Effector memory CD4-positive, alpha-beta T cell (primary cell): ENCODE results near the gene DMRTA2.
"Not testable (repeated sequence)": the region's sequence is repeated elsewhere in the genome, so short reads cannot be mapped to it uniquely, and the experiment has no call there.

Experiments used
- DNase-seq, 3 donors: peaks; one replicate each; pipeline ENCODE4 v3.0.0-alpha.2; 2020
- H3K27ac ChIP-seq: 2 replicates; pipeline ENCODE4 v1.7.0; 2013; ENCODE audit warnings: mild to moderate bottlenecking, low read length, moderate library complexity; ENCODE audit not compliant: insufficient read depth, poor library complexity, severe bottlenecking
- H3K27me3 ChIP-seq: replicated peaks from 2 replicates; pipeline ENCODE4 v1.7.0; 2013; ENCODE audit warnings: mild to moderate bottlenecking, low read length; ENCODE audit not compliant: insufficient read depth, control insufficient read depth, poor library complexity, severe bottlenecking
- H3K36me3 ChIP-seq: 2 replicates; pipeline ENCODE4 v1.7.0; 2013; ENCODE audit warnings: mild to moderate bottlenecking, low read length, moderate library complexity; ENCODE audit not compliant: control insufficient read depth, insufficient read depth
- H3K4me1 ChIP-seq: 2 replicates; pipeline ENCODE4 v1.7.0; 2013; ENCODE audit warnings: low read length, mild to moderate bottlenecking; ENCODE audit not compliant: control insufficient read depth, insufficient read depth, poor library complexity, severe bottlenecking
- H3K4me3 ChIP-seq: 2 replicates; pipeline ENCODE4 v1.7.0; 2013; ENCODE audit warnings: low read length, low read depth, mild to moderate bottlenecking; ENCODE audit not compliant: insufficient read depth, poor library complexity, severe bottlenecking
- H3K9me3 ChIP-seq: 2 replicates; pipeline ENCODE4 v1.7.0; 2013; ENCODE audit warnings: mild to moderate bottlenecking, low read length, moderate library complexity; ENCODE audit not compliant: control insufficient read depth

DMRTA2 gene

DNA sequence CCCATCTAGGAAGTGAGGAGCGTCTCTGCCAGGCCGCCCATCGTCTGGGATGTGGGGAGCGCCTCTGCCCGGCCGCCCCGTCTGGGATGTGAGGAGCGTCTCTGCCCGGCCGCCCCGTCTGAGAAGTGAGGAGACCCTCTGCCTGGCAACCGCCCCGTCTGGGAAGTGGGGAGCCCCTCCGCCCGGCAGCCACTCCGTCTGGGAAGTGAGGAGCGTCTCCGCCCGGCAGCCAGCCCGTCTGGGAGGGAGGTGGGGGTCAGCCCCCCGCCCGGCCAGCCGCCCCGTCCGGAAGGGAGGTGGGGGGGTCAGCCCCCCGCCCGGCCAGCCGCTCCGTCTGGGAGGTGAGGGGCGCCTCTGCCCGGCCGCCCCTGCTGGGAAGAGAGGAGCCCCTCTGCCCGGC is 41.7 kb downstream of the DMRTA2 start:
- not testable (repeated sequence) for H3K4me3 ChIP-seq, H3K27me3 ChIP-seq, DNase-seq, H3K9me3 ChIP-seq, H3K27ac ChIP-seq, H3K4me1 ChIP-seq, H3K36me3 ChIP-seq

DNA sequence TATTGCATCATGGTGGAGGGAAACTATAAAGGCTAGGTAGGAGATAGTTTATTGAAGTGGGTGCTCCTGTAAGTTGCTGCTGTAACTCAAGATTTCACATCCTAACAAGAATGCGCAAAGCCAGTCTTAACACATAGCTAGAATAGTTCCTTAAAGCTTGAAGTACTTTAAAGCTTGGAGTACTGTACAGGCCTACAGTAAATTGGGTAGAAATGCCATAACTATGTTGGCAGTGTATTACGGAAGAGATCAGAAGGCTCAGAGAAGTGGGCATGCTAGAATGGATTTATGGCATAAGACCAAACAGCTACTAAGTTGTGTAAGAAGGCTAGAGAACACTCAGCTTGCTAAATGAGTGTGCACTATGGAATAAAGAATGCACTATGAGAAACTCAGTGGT is 44.5 kb downstream of the DMRTA2 start:
- Histone ChIP-seq H3K27ac (no peak overlapping the region), H3K4me1 (no peaks in the 10 kb centered on the region), H3K4me3 (no peak overlapping the region), H3K27me3 (no peaks in the 10 kb centered on the region), H3K9me3 (no peaks in the 10 kb centered on the region), H3K36me3 (no peaks in the 10 kb centered on the region)
- no peak for DNase-seq

DNA sequence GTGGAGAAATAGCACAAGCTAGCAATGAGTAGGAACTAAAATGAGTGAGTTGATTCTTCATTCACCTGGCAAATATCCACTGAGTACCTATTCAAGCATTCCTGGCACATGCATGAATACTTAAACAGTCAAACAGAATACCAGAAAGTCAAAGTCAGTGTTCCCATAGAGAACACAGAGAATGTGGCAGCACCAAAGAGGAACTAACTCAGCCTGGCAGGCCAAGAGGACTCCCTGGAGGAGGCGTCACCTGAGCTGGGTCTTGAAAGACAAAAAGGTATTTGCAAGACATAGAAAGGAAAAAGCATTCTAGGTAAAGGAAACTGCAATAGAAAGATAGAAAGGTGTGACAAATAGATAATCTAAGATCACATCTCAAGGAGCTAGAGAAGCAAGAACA is 49.7 kb downstream of the DMRTA2 start:
- no peaks in the 10 kb centered on the region for H3K4me1 ChIP-seq
- no peaks in the 10 kb centered on the region for H3K36me3 ChIP-seq
- H3K9me3 ChIP-seq = no peaks in the 10 kb centered on the region
- no peak for DNase-seq
- H3K4me3 ChIP-seq = no peak overlapping the region
- H3K27me3 ChIP-seq = no peaks in the 10 kb centered on the region
- H3K27ac ChIP-seq = no peak overlapping the region

DNA sequence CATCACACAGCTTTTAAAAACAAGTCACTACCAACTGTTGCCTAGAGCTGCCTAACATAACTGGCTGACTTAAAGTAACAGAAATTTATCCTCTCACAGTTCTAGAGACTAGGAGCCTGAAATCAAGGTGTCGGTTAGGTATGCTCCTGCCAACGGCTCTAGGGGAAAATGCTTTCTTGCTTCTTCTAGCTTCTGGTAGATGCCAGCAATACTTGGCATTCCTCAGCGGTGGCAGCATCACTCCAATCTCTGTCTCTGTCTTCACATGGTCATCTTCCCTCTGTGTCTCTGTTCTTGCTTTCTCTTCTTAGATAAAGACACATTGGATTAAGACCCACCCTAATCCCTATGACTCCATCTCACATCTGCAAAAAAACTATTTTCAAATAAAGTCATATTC is 51.5 kb downstream of the DMRTA2 start:
- DNase-seq = no peak
- no peaks in the 10 kb centered on the region for H3K9me3 ChIP-seq
- H3K27ac ChIP-seq = no peak overlapping the region
- no peak overlapping the region for H3K4me3 ChIP-seq
- no peaks in the 10 kb centered on the region for H3K36me3 ChIP-seq
- peaks cover 2% of the 10 kb centered on the region for H3K4me1 ChIP-seq
- H3K27me3 ChIP-seq = no peaks in the 10 kb centered on the region

DNA sequence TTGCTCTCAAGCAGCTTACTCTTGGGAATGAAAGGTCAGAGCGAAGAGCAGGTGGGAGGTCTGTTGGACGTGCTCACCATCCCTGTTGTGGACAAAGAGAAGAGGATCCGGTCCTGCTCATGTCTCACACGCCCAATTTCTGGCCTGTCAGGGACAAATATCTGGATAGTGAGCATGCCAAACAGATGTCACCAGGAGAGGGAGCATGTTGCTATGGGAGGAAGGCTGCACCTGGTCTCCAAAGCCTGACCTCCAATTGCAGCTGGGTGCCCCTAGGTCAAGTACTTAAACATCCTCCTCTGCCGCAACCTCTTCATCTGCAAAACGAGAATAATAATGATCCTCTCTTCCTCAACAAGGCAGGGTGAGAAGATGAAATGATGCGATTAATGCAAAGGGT is 53.4 kb downstream of the DMRTA2 start:
- Histone ChIP-seq H3K27ac (no peak overlapping the region), H3K27me3 (no peaks in the 10 kb centered on the region), H3K4me1 (peaks cover 2% of the 10 kb centered on the region), H3K36me3 (no peaks in the 10 kb centered on the region), H3K9me3 (no peaks in the 10 kb centered on the region), H3K4me3 (no peak overlapping the region)
- DNase-seq = no peak

DNA sequence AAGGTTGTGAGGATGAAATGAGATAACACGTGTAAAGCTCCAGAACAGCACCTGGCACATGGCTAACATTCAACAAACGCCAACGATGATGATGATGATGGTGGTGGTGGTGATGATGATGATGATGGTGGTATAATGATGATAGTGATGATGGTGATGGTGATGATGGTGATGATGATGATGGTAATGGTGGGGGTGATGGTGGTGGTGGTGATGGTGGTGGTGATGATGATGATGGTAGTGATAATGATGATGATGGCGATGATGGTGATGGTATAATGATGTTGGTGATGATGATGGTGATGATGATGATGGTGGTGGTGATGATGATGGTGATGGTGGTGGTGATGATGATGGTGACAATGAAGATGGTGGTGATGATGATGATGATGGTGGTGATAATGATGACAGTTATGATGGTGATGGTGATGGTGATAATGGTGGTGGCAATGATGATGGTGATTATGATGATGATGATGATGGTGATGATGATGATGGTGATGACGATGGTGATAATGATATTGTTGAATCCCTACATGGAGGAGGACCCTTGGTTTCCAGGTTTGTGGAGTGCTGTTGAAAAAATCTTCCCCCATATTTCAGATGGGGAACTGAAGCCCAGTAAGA is 54.1 kb downstream of the DMRTA2 start:
- peaks cover 2% of the 10 kb centered on the region for H3K4me1 ChIP-seq
- H3K36me3 ChIP-seq = no peaks in the 10 kb centered on the region
- no peaks in the 10 kb centered on the region for H3K27me3 ChIP-seq
- no peak for DNase-seq
- H3K27ac ChIP-seq = no peak overlapping the region
- no peaks in the 10 kb centered on the region for H3K9me3 ChIP-seq
- H3K4me3 ChIP-seq = no peak overlapping the region

GRCh38 chr1:50368179-50369007 is 54.9 kb downstream of the DMRTA2 start:
- Histone ChIP-seq H3K4me1 (peaks cover 2% of the 10 kb centered on the region), H3K9me3 (no peaks in the 10 kb centered on the region), H3K36me3 (no peaks in the 10 kb centered on the region), H3K4me3 (no peak overlapping the region), H3K27ac (no peak overlapping the region), H3K27me3 (no peaks in the 10 kb centered on the region)
- DNase-seq = peak in 1 of 3 donors; percentile 20
